ENCODE results near the gene CAPN1.

- no peak for TF ChIP-seq KAT7 (CRISPR knock-in tag; IDR thresholded peaks at IDR 0.05; ENCODE audit: borderline replicate concordance)
- TF ChIP-seq FOXK1 (CRISPR knock-in tag; IDR thresholded peaks at IDR 0.05; ENCODE audit: borderline replicate concordance): no peak
- TF ChIP-seq CBFA2T2 (conservative IDR thresholded peaks at IDR 0.05): no peak
- TF ChIP-seq, protein P1, sequence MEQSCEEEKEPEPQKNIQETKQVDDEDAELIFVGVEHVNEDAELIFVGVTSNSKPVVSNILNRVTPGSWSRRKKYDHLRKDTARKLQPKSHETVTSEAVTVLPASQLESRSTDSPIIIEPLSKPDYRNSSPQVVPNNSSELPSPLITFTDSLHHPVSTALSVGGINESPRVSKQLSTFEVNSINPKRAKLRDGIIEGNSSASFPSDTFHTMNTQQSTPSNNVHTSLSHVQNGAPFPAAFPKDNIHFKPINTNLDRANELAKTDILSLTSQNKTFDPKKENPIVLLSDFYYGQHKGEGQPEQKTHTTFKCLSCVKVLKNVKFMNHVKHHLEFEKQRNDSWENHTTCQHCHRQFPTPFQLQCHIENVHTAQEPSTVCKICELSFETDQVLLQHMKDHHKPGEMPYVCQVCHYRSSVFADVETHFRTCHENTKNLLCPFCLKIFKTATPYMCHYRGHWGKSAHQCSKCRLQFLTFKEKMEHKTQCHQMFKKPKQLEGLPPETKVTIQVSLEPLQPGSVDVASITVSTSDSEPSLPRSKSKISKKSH (CRISPR knock-in tag; IDR thresholded peaks at IDR 0.05): no peak
- no peak for TF ChIP-seq RAD21 (CRISPR knock-in tag; conservative IDR thresholded peaks at IDR 0.05 in 1 of 2, IDR thresholded peaks at IDR 0.05 in 1 of 2)
- TF ChIP-seq, protein P2, sequence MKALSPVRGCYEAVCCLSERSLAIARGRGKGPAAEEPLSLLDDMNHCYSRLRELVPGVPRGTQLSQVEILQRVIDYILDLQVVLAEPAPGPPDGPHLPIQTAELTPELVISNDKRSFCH (CRISPR knock-in tag; IDR thresholded peaks at IDR 0.05): no peak
- TF ChIP-seq, protein P2 (tag; IDR thresholded peaks at IDR 0.05): no peak
- no peak for TF ChIP-seq ZNF274 (IDR thresholded peaks at IDR 0.05; ENCODE audit: borderline replicate concordance, low read depth, low read length)
- no peak for TF ChIP-seq ZMIZ1 (IDR thresholded peaks at IDR 0.05; ENCODE audit: low read depth in 2 of 2, low read length in 2 of 2)
- TF ChIP-seq CBX3 (IDR thresholded peaks at IDR 0.05; ENCODE audit: borderline replicate concordance in 1 of 2, low read length in 2 of 2): no peak
- TF ChIP-seq, protein P3, sequence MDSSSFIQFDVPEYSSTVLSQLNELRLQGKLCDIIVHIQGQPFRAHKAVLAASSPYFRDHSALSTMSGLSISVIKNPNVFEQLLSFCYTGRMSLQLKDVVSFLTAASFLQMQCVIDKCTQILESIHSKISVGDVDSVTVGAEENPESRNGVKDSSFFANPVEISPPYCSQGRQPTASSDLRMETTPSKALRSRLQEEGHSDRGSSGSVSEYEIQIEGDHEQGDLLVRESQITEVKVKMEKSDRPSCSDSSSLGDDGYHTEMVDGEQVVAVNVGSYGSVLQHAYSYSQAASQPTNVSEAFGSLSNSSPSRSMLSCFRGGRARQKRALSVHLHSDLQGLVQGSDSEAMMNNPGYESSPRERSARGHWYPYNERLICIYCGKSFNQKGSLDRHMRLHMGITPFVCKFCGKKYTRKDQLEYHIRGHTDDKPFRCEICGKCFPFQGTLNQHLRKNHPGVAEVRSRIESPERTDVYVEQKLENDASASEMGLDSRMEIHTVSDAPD (CRISPR knock-in tag; IDR thresholded peaks at IDR 0.05): no peak
- no peak for TF ChIP-seq NCOR1 (IDR thresholded peaks at IDR 0.05)
- no peak for TF ChIP-seq NFATC3 (IDR thresholded peaks at IDR 0.05)
Measured at GRCh38 chr11:65189191-65189590, 7.5 kb downstream of the CAPN1 start.

Measured in K562 (cell line).